Activated naive CD4-positive, alpha-beta T cell treated with anti-CD3 and anti-CD28 coated beads, Interleukin-2, amount 10 ng/mL, durations not matched to agents 7 days and 5 days (primary cell): Measurements from ENCODE around the gene ENOX2.
"Not testable (repeated sequence)": the region's sequence is repeated elsewhere in the genome, so short reads cannot be mapped to it uniquely, and the experiment has no call there.

Source experiments
- CTCF ChIA-PET: fragments of 350-600 bp; sonication (Branson Sonifier 250); formaldehyde crosslinking; loops from one replicate; lab custom pipeline; 2021; ENCODE audit warnings: antibody characterized with exemption; lab: Charles Lee
- DNase-seq: peaks from one replicate; pipeline ENCODE4 v3.0.0-alpha.2; 2020
- H3K27ac Mint-ChIP-seq: one replicate; pipeline ENCODE4 v1.8.0; 2021; ENCODE audit warnings: mild to moderate bottlenecking, moderate library complexity, mixed read lengths
- H3K27me3 Mint-ChIP-seq: one replicate; pipeline ENCODE4 v1.8.0; 2021; ENCODE audit warnings: mild to moderate bottlenecking, mixed read lengths
- H3K36me3 Mint-ChIP-seq: one replicate; pipeline ENCODE4 v1.8.0; 2021; ENCODE audit warnings: mixed read lengths
- H3K4me1 Mint-ChIP-seq: one replicate; pipeline ENCODE4 v1.8.0; 2021; ENCODE audit warnings: mixed read lengths
- H3K4me3 Mint-ChIP-seq: one replicate; pipeline ENCODE4 v1.8.0; 2021; ENCODE audit warnings: mild to moderate bottlenecking, moderate library complexity, mixed read lengths
- H3K9me3 Mint-ChIP-seq: one replicate; pipeline ENCODE4 v1.8.0; 2021; ENCODE audit warnings: mixed read lengths

Gene ENOX2

GRCh38 chrX:130827648-130828047 is 75.4 kb downstream of the ENOX2 start:
- H3K9me3 Mint-ChIP-seq, result no peaks in the 10 kb centered on the region
- H3K27ac Mint-ChIP-seq, result no peak overlapping the region
- no peaks in the 10 kb centered on the region for H3K27me3 Mint-ChIP-seq
- CTCF ChIA-PET, result no interaction called here
- no peak for DNase-seq
- H3K36me3 Mint-ChIP-seq, result no peaks in the 10 kb centered on the region
- H3K4me1 Mint-ChIP-seq, result peaks cover 4% of the 10 kb centered on the region
- no peak overlapping the region for H3K4me3 Mint-ChIP-seq

GRCh38 chrX:130826249-130826648 is 76.8 kb downstream of the ENOX2 start:
- H3K27ac Mint-ChIP-seq, result no peak overlapping the region
- no peak for DNase-seq
- no peaks in the 10 kb centered on the region for H3K4me1 Mint-ChIP-seq
- H3K4me3 Mint-ChIP-seq, result no peak overlapping the region
- H3K27me3 Mint-ChIP-seq, result no peaks in the 10 kb centered on the region
- no peaks in the 10 kb centered on the region for H3K9me3 Mint-ChIP-seq
- CTCF ChIA-PET, result no interaction called here
- no peaks in the 10 kb centered on the region for H3K36me3 Mint-ChIP-seq

- Mint-ChIP-seq H3K4me1 (no peaks in the 10 kb centered on the region), H3K27ac (no peak overlapping the region), H3K27me3 (no peaks in the 10 kb centered on the region), H3K9me3 (no peaks in the 10 kb centered on the region), H3K4me3 (no peak overlapping the region), H3K36me3 (peaks cover under 1% of the 10 kb centered on the region)
- no peak for DNase-seq
- CTCF ChIA-PET, result no interaction called here
These were observed 77.5 kb downstream of the ENOX2 start for GRCh38 chrX:130825525-130825924.

- H3K4me1 Mint-ChIP-seq, H3K36me3 Mint-ChIP-seq, H3K27me3 Mint-ChIP-seq, H3K27ac Mint-ChIP-seq, DNase-seq, H3K4me3 Mint-ChIP-seq, H3K9me3 Mint-ChIP-seq, CTCF ChIA-PET: not testable (repeated sequence)
These were observed 83.6 kb downstream of the ENOX2 start for GRCh38 chrX:130819367-130819766.

GRCh38 chrX:130813932-130814331 is 89.1 kb downstream of the ENOX2 start:
- H3K9me3 Mint-ChIP-seq, CTCF ChIA-PET, H3K4me3 Mint-ChIP-seq, H3K4me1 Mint-ChIP-seq, H3K27me3 Mint-ChIP-seq, H3K36me3 Mint-ChIP-seq, H3K27ac Mint-ChIP-seq, DNase-seq: not testable (repeated sequence)

GRCh38 chrX:130810561-130810960 is 92.4 kb downstream of the ENOX2 start:
- no peak for DNase-seq
- H3K27ac Mint-ChIP-seq, result no peak overlapping the region
- H3K36me3 Mint-ChIP-seq, result peaks cover 4% of the 10 kb centered on the region
- H3K4me1 Mint-ChIP-seq, result peaks cover 3% of the 10 kb centered on the region
- CTCF ChIA-PET, result no interaction called here
- peaks cover 2% of the 10 kb centered on the region for H3K9me3 Mint-ChIP-seq
- no peaks in the 10 kb centered on the region for H3K27me3 Mint-ChIP-seq
- no peak overlapping the region for H3K4me3 Mint-ChIP-seq

- CTCF ChIA-PET, result no interaction called here
- DNase-seq, result no peak
- no peak overlapping the region for H3K4me3 Mint-ChIP-seq
- H3K27me3 Mint-ChIP-seq, result no peaks in the 10 kb centered on the region
- peaks cover 3% of the 10 kb centered on the region for H3K4me1 Mint-ChIP-seq
- no peak overlapping the region for H3K27ac Mint-ChIP-seq
- no peaks in the 10 kb centered on the region for H3K9me3 Mint-ChIP-seq
- H3K36me3 Mint-ChIP-seq, result peaks cover 2% of the 10 kb centered on the region
These were observed 97.1 kb downstream of the ENOX2 start for GRCh38 chrX:130805903-130806302.

GRCh38 chrX:130803537-130803936 is 99.5 kb downstream of the ENOX2 start:
- H3K36me3 Mint-ChIP-seq, result no peaks in the 10 kb centered on the region
- DNase-seq, result no peak
- no peaks in the 10 kb centered on the region for H3K9me3 Mint-ChIP-seq
- H3K4me1 Mint-ChIP-seq, result peaks cover 3% of the 10 kb centered on the region
- no peak overlapping the region for H3K27ac Mint-ChIP-seq
- CTCF ChIA-PET, result no interaction called here
- H3K4me3 Mint-ChIP-seq, result no peak overlapping the region
- H3K27me3 Mint-ChIP-seq, result no peaks in the 10 kb centered on the region

- Mint-ChIP-seq H3K27me3 (no peaks in the 10 kb centered on the region), H3K36me3 (no peaks in the 10 kb centered on the region), H3K4me1 (no peaks in the 10 kb centered on the region), H3K4me3 (no peak overlapping the region), H3K9me3 (no peaks in the 10 kb centered on the region), H3K27ac (no peak overlapping the region)
- no peak for DNase-seq
- CTCF ChIA-PET, result no interaction called here
These were observed 101.1 kb downstream of the ENOX2 start for GRCh38 chrX:130801901-130802300.

GRCh38 chrX:130799393-130799792 is 103.6 kb downstream of the ENOX2 start:
- no peak overlapping the region for H3K4me3 Mint-ChIP-seq
- no peaks in the 10 kb centered on the region for H3K9me3 Mint-ChIP-seq
- no peaks in the 10 kb centered on the region for H3K4me1 Mint-ChIP-seq
- H3K27ac Mint-ChIP-seq, result no peak overlapping the region
- CTCF ChIA-PET, result no interaction called here
- H3K36me3 Mint-ChIP-seq, result no peaks in the 10 kb centered on the region
- DNase-seq, result no peak
- no peaks in the 10 kb centered on the region for H3K27me3 Mint-ChIP-seq

GRCh38 chrX:130793975-130794374 is 109.0 kb downstream of the ENOX2 start:
- Mint-ChIP-seq H3K4me1 (no peaks in the 10 kb centered on the region), H3K4me3 (no peak overlapping the region), H3K27ac (no peak overlapping the region), H3K36me3 (no peaks in the 10 kb centered on the region), H3K9me3 (no peaks in the 10 kb centered on the region), H3K27me3 (no peaks in the 10 kb centered on the region)
- no peak for DNase-seq
- CTCF ChIA-PET, result no interaction called here

GRCh38 chrX:130791870-130792269 is 111.1 kb downstream of the ENOX2 start:
- CTCF ChIA-PET, H3K36me3 Mint-ChIP-seq, DNase-seq, H3K27ac Mint-ChIP-seq, H3K4me3 Mint-ChIP-seq, H3K9me3 Mint-ChIP-seq, H3K4me1 Mint-ChIP-seq, H3K27me3 Mint-ChIP-seq: not testable (repeated sequence)

GRCh38 chrX:130789793-130790192 is 113.2 kb downstream of the ENOX2 start:
- no peak overlapping the region for H3K4me3 Mint-ChIP-seq
- H3K27ac Mint-ChIP-seq, result no peak overlapping the region
- H3K4me1 Mint-ChIP-seq, result no peaks in the 10 kb centered on the region
- H3K27me3 Mint-ChIP-seq, result no peaks in the 10 kb centered on the region
- no peaks in the 10 kb centered on the region for H3K9me3 Mint-ChIP-seq
- H3K36me3 Mint-ChIP-seq, result no peaks in the 10 kb centered on the region
- no peak for DNase-seq
- CTCF ChIA-PET, result no interaction called here

GRCh38 chrX:130788786-130789581 is 114.0 kb downstream of the ENOX2 start:
- Mint-ChIP-seq H3K27ac (no peak overlapping the region), H3K9me3 (no peaks in the 10 kb centered on the region), H3K4me1 (no peaks in the 10 kb centered on the region), H3K4me3 (no peak overlapping the region), H3K36me3 (no peaks in the 10 kb centered on the region), H3K27me3 (no peaks in the 10 kb centered on the region)
- no peak for DNase-seq
- CTCF ChIA-PET, result no interaction called here

GRCh38 chrX:130786030-130786429 is 117.0 kb downstream of the ENOX2 start:
- Mint-ChIP-seq H3K4me1 (no peaks in the 10 kb centered on the region), H3K9me3 (no peaks in the 10 kb centered on the region), H3K27me3 (no peaks in the 10 kb centered on the region), H3K27ac (no peak overlapping the region), H3K4me3 (no peak overlapping the region), H3K36me3 (no peaks in the 10 kb centered on the region)
- no peak for DNase-seq
- CTCF ChIA-PET, result no interaction called here
